K562 (cell line): ENCODE results near the gene NRTN. TPM values are rescaled to one million over a fixed set of nuclear protein-coding genes. Genes with fewer than 3 reads are reported as not detected.
A peak's percentile ranks its signal among the peaks of the same experiment; 100 is the strongest.

Experiments used
- ARID2 ChIP-seq: fragments of 450-650 bp; IDR thresholded peaks from 2 replicates; pipeline ENCODE4 v1.6.1; 2017; ENCODE audit warnings: antibody characterized with exemption, mild to moderate bottlenecking
- ATF1 ChIP-seq, 2 experiments: fragments of 450-650 bp in 1 of 2; IDR thresholded peaks; 2 replicates each; pipeline ENCODE4 v1.6.1; 2016; ENCODE audit warnings: missing compliant biosample characterization in 1 of 2, missing genetic modification characterization in 1 of 2
- CTCF ChIP-seq, 3 experiments: IDR thresholded peaks in 2 of 3; conservative IDR thresholded peaks in 1 of 3; 2 replicates each; pipeline ENCODE4 v1.5.1; 2011 to 2012; ENCODE audit warnings: low read length in 3 of 3, mild to moderate bottlenecking in 3 of 3, control low read depth in 2 of 3, improper control_type of control experiment in 1 of 3, inconsistent platforms in 1 of 3, low read depth in 1 of 3, mixed read lengths in 1 of 3, moderate library complexity in 1 of 3; ENCODE audit not compliant: insufficient read depth in 2 of 3
- EHMT2 ChIP-seq: fragments of 450-650 bp; IDR thresholded peaks from 2 replicates; pipeline ENCODE4 v1.6.1; 2018; ENCODE audit warnings: antibody characterized with exemption
- ESRRA ChIP-seq: fragments of 450-650 bp; IDR thresholded peaks from 2 replicates; pipeline ENCODE4 v1.6.1; 2014; ENCODE audit warnings: low read depth, mild to moderate bottlenecking, moderate library complexity, borderline replicate concordance
- FOXA3 ChIP-seq, 2 experiments: fragments of 450-650 bp in 1 of 2; sonication (generic) in 1 of 2; formaldehyde crosslinking; IDR thresholded peaks in 1 of 2; conservative IDR thresholded peaks in 1 of 2; 2 replicates each; pipeline versions ENCODE4 v1.4.0 to v1.8.0; 2020 to 2022; ENCODE audit warnings: mild to moderate bottlenecking in 2 of 2, missing genetic modification reagents in 1 of 2
- HOMEZ ChIP-seq: fragments of 250-450 bp; sonication (Bioruptor Pico); IDR thresholded peaks from 2 replicates; pipeline ENCODE4 v1.4.0; 2020; ENCODE audit warnings: mild to moderate bottlenecking, moderate library complexity
- MLX ChIP-seq, 2 experiments: fragments of 450-650 bp in 1 of 2; sonication (generic) in 1 of 2; formaldehyde crosslinking; conservative IDR thresholded peaks; 2 replicates each; pipeline versions ENCODE4 v1.4.0 to v1.8.1; 2020 to 2022; ENCODE audit warnings: mild to moderate bottlenecking in 1 of 2, missing genetic modification reagents in 1 of 2
- NEUROD1 ChIP-seq: fragments of 150-350 bp; IDR thresholded peaks from 2 replicates; pipeline ENCODE4 v1.6.1; 2014; ENCODE audit warnings: borderline replicate concordance, low read length, low read depth; ENCODE audit not compliant: partially characterized antibody
- NRF1 ChIP-seq, 2 experiments: fragments of 450-650 bp; IDR thresholded peaks in 1 of 2; conservative IDR thresholded peaks in 1 of 2; 2 replicates each; pipeline ENCODE4 v1.6.1; 2014; ENCODE audit warnings: mild to moderate bottlenecking in 2 of 2
- RAD21 ChIP-seq, 2 experiments: fragments of 250-450 bp in 1 of 2; fragments of 450-650 bp in 1 of 2; sonication (Bioruptor Pico) in 1 of 2; formaldehyde crosslinking in 1 of 2; IDR thresholded peaks in 1 of 2; conservative IDR thresholded peaks in 1 of 2; 2 replicates each; pipeline versions ENCODE4 v1.4.0 to v1.8.0; 2020 to 2022; ENCODE audit warnings: mild to moderate bottlenecking in 2 of 2, moderate library complexity in 1 of 2
- THAP7 ChIP-seq: fragments of 250-450 bp; sonication (Bioruptor Pico); IDR thresholded peaks from 2 replicates; pipeline ENCODE4 v1.5.0; 2021
- ZNF165 ChIP-seq: fragments of 250-450 bp; sonication (Bioruptor Pico); IDR thresholded peaks from 2 replicates; pipeline ENCODE4 v1.4.0; 2020; ENCODE audit warnings: borderline replicate concordance
- ZNF263 ChIP-seq: sonication (generic); formaldehyde crosslinking; IDR thresholded peaks from 2 replicates; pipeline ENCODE4 v1.8.0; 2022; ENCODE audit warnings: mild to moderate bottlenecking, missing genetic modification reagents, borderline replicate concordance
- ZNF277 ChIP-seq: fragments of 250-450 bp; sonication (Bioruptor Pico); IDR thresholded peaks from 2 replicates; pipeline ENCODE4 v1.8.0; 2022; ENCODE audit warnings: inconsistent platforms, mild to moderate bottlenecking, moderate library complexity, borderline replicate concordance
- ZNF384 ChIP-seq: IDR thresholded peaks from 2 replicates; pipeline ENCODE4 v1.6.1; 2012; ENCODE audit warnings: low read depth, low read length, improper control_type of control experiment
- ZNF639 ChIP-seq, 2 experiments: fragments of 200-800 bp in 1 of 2; sonication (Bioruptor generic) in 1 of 2; sonication (generic) in 1 of 2; formaldehyde crosslinking in 1 of 2; IDR thresholded peaks in 1 of 2; conservative IDR thresholded peaks in 1 of 2; 2 replicates each; pipeline versions ENCODE4 v1.5.0 to v1.6.1; 2016 to 2020; ENCODE audit warnings: missing compliant biosample characterization in 1 of 2, missing genetic modification characterization in 1 of 2, missing genetic modification reagents in 1 of 2
- ZNF75A ChIP-seq: fragments of 450-650 bp; formaldehyde crosslinking; IDR thresholded peaks from 2 replicates; pipeline ENCODE4 v1.4.0; 2020; ENCODE audit warnings: mild to moderate bottlenecking
- polyA plus RNA-seq, 8 experiments: library from polyadenylated mRNA; depleted of rRNA in 4 of 8; stranded (reverse) in 5 of 8; unstranded in 3 of 8; fragments of >200 nt; fragmentation: Nextera tagmentation in 2 of 8; fragmentation: Illumina TruSeq in 1 of 8; extraction: Ambion mirVana in 2 of 8; extraction: Trizol in 1 of 8; gene quantifications; 2 replicates each; pipeline versions ENCODE4 v1.2.1 to v1.2.3, GENCODE V29; 2011 to 2014; ENCODE audit warnings: inconsistent platforms in 1 of 8, missing spikeins in 1 of 8
- total RNA-seq, 7 experiments: library from RNA; depleted of rRNA in 6 of 7; stranded (reverse); fragments of >200 nt in 6 of 7; fragmentation: Illumina TruSeq in 2 of 7; extraction: Trizol in 2 of 7; gene quantifications; 2 replicates each; pipeline versions ENCODE4 v1.2.1 to v1.2.3, GENCODE V29; 2011 to 2021; ENCODE audit warnings: low replicate concordance in 1 of 7

The NRTN gene
- total and polyA plus RNA-seq, 9 of the 15 experiments (the other 6 are each of a cell fraction or from before 2014, with no cell fraction given) = 0.62 to 8.1 (median 1.6) TPM; not detected in 2

GRCh38 chr19:5823579-5824281 is 18.9 kb downstream of the NRTN start (continued):
- TF ChIP-seq ZNF277 (CRISPR knock-in tag) (no peak), ATF1 (CRISPR knock-in tag; IDR thresholded peaks at IDR 0.05) (no peak), ATF1 (tag; IDR thresholded peaks at IDR 0.05) (no peak), ZNF165 (CRISPR knock-in tag) (no peak), THAP7 (CRISPR knock-in tag) (no peak), MLX (CRISPR knock-in tag; conservative IDR thresholded peaks at IDR 0.05) (no peak), ZNF384 (no peak), NRF1 (conservative IDR thresholded peaks at IDR 0.05 in 1 of 2, IDR thresholded peaks at IDR 0.05 in 1 of 2) (peak; percentile 25 to 33; a peak in 1 of 4 replicates), ESRRA (no peak), CTCF (IDR thresholded peaks at IDR 0.05 in 2 of 3, conservative IDR thresholded peaks at IDR 0.05 in 1 of 3; ENCODE audit: insufficient read depth in 2 of 3, low read depth in 1 of 3, low read length in 3 of 3) (peak; percentile 73 to 84 (median 76)), ZNF75A (CRISPR knock-in tag) (no peak), NEUROD1 (no peak), FOXA3 (CRISPR knock-in tag; conservative IDR thresholded peaks at IDR 0.05 in 1 of 2, IDR thresholded peaks at IDR 0.05 in 1 of 2) (no peak), EHMT2 (no peak), ARID2 (no peak), RAD21 (CRISPR knock-in tag; conservative IDR thresholded peaks at IDR 0.05 in 1 of 2, IDR thresholded peaks at IDR 0.05 in 1 of 2) (peak; percentile 42 to 75), ZNF639 (CRISPR knock-in tag; conservative IDR thresholded peaks at IDR 0.05 in 1 of 2, IDR thresholded peaks at IDR 0.05 in 1 of 2) (no peak), ZNF263 (no peak), HOMEZ (CRISPR knock-in tag) (no peak)
